Myocyte (in vitro differentiated cells): ENCODE results near the gene CCDC187. TPM values are rescaled to one million over a fixed set of nuclear protein-coding genes. Genes with fewer than 3 reads are reported as not detected.

Experiments
- DNase-seq: peaks from one replicate; pipeline ENCODE4 v3.0.0-alpha.2; 2012; ENCODE audit warnings: low read depth
- total RNA-seq: library from RNA; depleted of rRNA; stranded (reverse); fragments of >200 nt; gene quantifications from 2 replicates; pipeline ENCODE4 v1.2.3, GENCODE V29; 2014

CCDC187 gene
- total RNA-seq, 1 donor from 2014 or later, result not detected

DNA sequence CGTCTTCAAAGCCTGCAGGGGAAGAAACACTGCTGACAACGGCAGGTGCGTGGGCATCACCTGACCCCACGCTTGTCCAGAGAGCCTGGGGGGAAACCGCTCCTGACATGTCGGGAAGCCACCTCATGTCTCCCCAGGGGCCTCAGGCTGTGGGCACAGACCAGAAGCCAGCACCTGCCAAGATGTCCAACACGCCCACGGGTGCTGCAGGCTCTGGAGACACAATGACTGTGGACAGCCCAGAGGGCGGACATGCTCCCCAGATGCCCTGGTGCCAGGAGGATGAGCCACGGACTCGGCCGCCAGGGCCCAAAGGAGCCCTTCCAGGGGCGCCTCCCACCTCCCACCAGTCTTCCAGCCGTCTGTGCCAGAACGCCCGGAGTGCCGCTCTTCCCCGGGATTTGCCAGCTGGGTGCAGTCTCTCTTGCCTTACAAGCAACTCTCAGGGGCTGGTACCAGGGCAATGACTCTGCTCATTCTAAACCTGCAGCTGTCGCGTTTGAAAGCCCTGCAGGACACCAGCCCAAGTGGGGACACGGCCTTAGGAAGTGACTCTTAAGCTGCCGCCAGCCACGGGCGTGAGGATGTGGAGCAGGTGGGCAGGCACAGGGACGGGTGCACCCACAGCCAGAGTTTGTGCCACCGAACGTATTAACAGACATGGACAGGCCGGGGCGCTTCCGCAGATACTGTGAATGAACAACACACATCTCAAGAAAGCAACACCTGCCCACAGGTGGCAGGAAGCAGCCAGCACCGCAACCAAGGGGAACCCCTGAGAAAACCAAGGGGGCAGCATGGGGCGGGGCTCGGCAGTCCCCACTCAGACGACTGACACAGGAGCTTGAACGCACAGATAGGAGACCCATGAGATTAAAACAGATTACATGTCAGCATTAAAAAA, 92.2 kb downstream of the CCDC187 start:
- peak; percentile 48 for DNase-seq

DNA sequence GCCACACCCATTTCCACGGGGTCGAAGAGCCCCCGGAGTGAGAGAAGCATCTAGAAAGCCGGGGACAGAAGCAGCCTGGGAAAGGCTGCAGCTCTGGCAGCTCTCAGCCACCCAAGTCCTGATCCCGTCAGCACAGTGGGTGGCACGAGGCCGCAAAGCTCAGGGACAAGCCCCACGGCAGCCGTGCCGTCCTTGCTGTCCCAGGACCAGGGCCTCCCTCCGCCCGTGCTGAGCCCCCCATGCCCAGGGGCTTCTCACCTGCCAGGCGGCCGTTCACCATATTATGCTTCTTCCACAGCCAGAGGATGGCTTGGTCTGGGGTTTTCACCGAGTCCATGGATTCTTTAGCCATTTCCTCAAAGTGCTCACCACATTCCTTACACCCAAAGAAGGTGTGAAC, 92.9 kb downstream of the CCDC187 start:
- DNase-seq, result no peak

DNA sequence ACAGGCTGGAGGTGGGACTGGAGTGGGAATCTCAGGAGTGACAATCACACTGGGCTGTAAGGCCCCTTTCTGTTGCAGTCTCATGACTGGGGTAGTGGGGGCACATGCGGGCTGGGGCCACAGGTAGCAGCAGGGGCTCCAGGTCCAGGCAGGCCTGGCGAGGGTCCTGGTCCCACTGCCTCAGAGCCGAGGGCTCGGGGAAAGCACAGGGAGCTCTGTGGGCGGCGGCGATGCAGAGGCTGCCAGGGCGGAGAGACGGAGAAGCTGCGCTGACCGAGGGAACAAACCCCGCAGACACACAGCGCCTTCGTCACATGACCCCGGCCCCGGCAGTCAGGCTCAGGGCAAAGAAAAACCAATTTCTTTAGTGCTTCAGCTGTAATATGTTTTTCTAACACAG, 93.6 kb downstream of the CCDC187 start:
- no peak for DNase-seq

DNA sequence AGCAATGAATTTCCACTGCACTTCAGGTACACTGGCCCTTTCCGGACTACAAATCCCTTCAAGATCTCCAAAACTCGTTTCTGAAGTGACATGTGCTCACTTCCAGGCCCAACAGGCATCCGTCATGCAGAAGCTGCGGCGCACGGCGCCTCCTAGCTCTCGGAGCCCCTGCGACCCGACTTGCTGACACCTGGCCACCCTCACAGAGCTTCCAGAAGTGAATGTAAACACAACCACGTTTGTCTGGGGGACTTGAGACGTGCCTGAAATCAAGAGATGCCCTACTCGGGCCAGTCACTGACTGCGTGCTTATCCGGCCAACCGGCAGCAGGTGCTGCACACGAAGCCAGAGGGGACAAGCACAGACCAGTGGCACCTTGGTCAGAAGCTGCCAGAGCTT, 94.1 kb downstream of the CCDC187 start:
- DNase-seq, result no peak

DNA sequence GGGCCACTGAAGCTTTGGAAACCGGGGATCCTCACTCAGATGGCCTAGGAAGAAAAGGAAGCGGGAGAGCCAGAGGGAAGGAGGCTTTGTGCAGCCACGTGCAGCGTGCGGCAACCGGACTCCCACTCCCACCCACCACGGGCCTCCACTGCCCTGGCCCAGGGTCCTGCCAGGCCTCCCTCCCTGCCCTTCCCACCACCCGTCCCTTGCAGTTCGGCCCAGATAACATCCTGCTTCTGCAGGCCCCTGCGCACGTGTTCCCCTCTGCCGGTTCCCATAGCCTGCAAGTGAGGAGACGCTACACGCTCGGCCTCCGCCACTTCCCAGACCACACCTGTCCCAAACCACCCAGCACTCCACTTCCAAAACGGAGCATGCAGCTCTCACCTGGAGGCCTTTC, 94.7 kb downstream of the CCDC187 start:
- DNase-seq, result no peak

DNA sequence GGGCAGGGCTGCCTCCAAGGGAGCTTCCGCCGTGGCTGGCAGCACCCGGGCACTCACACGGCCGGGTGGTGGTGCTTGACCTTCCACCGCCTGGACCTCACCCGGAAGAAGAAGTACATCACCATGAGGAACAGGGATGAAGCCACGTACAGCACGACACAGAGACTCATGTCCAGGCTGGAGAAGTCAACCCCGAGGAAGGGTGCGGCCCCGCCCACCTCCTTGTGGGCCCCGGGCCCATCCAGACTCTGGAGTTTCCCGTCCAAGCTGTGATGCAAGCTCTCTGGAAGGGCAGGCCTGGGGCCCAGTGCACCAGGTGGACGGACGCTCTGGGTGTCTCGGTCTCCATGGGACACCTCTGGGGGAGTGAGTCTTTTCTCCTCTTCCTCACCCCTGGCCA, 95.2 kb downstream of the CCDC187 start:
- DNase-seq, result no peak

DNA sequence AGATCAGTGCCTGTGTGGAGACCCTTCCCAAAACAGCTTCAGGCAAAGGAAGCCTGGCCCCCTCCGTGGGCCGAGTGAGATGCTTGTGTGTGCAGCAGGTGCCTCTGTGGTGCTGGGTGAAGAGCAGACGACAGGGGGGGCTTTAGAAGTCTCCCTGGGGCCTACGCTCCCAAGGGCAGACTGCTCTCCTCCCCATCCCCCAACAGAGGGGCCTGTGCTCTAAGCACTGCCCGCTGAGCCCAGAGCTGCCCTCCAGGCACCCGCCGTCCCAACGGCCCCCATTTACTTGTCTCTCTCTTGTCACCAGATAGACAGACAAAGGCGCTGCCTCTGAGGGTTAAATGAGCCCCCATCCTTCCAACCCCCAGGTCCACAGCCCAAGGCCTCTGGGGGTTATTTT, 96.3 kb downstream of the CCDC187 start:
- DNase-seq, result no peak

DNA sequence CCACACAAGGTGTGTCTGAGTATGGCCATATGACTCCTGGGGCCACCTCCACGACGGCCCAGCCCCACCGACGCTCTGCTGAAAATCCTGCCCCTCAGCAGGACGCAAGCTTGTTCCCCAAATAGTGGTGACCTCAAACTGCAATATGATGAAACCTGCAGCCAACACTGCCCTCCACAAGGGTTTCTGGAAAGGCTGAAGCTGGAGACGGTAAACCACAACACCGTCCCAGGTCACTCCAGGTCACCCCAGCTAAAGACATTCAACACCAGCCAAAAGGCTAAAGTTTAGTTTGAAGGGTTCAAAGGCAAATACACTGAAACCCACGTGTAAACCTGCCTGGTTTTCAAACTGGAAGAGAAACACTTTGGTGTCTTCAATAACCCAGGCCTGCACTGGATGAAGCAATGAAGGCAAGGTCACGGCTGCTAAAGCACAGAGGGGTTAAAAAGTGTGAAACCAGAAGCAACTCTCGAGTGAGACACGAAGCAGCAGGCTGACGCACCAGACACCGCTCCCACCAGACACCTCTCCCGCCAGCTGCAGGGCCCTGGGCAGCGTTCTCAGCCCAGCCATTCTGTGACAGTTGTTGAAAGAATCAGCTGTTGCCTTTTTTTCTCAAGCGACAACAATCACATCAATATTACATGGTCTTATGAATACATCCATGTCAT, 97.2 kb downstream of the CCDC187 start:
- DNase-seq, result peak; percentile 50

DNA sequence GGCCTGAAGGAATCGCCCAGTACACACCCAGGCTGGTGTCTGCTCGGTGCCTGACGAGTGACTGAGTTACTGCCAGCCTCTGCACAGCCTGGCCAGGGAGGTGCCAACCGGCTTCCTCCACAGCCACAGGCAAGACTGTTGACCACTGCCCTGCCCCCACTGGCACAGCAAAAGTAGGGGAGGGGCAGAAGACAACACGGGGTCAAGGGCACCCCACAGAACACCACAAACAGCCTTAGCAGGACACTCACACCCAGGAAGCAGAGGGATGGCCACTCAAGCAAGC, 98.2 kb downstream of the CCDC187 start:
- no peak for DNase-seq

DNA sequence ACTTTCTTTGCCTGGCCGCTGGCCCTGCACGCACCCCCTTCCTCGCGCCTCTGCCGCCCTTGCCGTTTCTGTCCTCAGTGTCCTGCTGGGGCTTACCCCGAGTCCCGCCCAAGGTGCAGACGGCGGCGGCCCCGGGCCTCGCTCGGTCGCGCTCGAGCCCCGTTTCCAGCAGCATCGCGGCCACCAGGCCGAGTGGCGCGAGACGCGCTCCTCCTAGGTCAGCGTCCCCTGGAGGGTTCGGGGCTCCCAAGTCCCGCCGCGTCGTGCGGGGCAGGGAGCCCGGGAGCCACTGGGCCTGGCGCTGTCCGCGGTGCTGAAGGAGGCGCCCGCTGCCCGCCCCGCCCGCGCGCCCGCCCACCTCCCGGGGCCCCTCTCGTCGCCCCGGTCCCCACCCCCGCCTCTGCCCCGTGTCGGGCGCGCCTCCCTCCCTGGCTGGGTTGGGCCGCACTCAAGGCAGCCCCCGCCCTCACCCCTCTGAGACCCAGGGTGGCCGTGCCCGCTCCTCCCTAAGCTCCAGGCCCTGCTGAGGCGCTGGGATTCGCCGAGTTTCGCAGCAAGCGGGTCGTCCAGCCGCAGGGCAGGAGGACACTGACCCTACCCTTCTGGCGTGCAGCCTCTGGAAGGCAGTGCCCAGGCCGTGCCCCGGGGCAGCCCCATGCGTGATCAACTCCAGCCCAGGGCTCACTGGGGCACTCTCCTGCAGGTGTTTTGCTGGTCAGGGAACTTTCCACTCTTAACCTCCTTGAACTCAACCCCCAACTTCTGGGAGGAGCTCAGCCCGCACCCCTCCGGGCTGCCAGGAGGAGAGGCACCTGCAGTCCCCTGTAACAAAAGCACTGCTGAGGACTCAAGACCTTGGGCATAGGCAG, 98.8 kb downstream of the CCDC187 start, which contains the start of gene LHX3:
Gene LHX3, minus strand, starts transcription at position 291 of the 869 bp plus-strand sequence. Its CDS starts 116 bp downstream, at position 175.
- DNase-seq, result no peak

DNA sequence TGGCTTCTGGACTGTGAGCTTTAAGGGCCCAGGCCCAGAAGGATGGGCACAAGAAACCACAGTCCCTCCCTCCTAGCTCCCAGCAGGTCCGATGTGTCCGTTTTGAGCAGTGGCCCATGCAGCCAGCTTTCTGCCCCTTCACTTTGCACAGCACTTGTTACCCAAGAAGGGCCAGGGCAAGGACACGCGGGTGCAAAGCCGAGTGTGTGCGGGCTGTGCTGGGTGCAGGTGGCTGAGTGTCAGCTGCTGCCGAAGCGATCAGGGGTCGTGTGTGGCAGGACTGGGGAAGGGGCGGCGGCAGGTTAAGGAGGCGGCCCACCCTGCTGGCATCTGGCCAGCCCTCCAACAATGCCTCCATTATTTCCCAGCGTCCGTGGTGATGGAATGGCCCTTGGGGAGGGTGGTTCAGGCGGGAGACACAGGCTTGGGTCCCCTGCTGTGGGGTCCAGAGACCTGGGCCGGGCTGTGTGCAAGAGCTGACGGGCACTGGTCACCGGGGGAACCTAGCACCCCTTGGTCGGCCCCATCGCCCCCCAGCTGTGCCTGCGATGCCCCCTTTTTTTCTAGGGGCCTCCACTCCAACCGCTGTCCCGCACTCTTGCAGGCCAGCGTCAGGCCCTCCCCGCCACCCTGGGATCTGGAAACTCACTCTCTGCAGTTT, 99.6 kb downstream of the CCDC187 start:
- DNase-seq, result no peak

DNA sequence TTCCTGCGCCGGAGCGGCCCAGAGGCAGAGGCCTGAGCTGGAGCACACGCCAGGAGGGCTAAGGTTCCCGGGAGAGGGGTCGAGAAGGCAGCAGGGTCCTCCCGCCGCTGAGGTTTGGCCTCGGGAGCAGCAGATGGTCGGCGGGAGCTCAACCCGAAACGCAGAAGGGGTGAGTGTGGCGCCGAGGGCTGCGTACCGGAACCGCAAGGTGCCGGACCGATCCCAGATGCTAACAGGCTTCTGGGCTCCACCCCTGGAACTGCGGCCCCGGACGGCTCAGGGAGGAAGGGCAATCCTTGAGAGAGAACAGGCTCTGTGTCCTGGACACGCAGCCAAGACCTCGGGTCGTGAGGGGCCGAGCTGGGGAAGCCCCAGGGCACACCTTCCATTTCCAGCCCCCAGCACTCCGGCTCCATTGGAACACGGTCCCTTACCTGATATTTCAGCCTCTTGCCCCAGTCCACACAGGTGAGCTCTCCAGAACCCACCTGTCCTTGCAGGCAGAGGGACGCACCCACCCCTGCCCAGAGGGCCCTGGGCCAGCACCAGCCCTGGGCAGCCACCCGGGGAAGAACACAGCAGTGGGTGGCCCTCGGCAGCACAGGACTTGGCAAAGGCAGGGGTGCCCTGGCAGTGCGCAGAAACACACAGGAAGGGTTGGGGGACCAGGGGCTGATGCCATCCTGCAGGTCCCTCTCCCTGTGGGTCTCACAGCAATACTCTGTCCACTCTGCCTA, 100.3 kb downstream of the CCDC187 start:
- no peak for DNase-seq

DNA sequence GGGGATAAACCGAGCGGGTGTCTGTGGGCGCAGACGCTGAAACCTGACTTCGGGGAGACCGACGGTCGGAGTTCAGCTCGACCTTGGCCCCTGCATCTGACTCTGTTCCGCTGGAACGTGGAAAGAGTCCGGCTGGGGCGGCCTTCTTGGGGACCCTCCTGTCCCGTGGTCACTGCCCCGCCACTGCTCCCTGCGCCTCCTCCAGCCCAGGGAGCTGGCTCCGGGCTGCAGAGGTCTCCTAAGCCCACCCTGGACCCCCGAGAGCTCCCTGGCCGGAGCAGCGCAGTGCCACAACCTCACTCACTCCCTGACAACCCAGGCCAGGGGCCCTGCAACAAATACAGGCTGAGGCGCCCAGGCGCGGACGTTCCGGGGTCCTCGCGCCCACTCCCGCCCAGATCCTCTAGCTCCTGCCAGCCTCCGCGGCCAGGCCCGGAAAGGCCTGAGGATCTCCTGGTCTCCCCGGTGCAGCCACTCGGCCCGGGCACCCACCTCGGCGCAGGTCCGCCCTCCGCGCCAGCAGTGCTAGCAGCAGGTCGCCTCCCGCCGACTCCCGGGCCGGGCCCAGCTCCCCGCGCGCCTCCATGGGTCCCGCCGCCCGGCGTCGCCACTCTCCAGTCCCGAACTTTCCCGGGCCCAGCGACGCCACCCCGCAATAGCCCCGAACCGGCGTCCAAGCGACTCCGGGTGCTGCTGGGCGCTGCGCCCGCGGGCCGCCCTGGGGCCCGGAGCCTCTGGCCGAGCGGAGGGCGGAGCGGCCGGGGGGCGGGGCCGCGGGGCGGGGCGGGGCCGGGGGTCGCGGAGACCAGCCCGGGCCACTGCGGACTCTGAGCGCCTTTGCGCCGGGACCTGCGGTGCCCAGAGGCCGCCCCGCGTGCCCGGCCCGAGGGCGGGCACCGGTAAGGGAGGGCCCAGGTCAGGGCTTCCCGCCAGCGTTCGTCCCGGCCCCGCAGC, 101.2 kb downstream of the CCDC187 start:
- DNase-seq, result no peak

DNA sequence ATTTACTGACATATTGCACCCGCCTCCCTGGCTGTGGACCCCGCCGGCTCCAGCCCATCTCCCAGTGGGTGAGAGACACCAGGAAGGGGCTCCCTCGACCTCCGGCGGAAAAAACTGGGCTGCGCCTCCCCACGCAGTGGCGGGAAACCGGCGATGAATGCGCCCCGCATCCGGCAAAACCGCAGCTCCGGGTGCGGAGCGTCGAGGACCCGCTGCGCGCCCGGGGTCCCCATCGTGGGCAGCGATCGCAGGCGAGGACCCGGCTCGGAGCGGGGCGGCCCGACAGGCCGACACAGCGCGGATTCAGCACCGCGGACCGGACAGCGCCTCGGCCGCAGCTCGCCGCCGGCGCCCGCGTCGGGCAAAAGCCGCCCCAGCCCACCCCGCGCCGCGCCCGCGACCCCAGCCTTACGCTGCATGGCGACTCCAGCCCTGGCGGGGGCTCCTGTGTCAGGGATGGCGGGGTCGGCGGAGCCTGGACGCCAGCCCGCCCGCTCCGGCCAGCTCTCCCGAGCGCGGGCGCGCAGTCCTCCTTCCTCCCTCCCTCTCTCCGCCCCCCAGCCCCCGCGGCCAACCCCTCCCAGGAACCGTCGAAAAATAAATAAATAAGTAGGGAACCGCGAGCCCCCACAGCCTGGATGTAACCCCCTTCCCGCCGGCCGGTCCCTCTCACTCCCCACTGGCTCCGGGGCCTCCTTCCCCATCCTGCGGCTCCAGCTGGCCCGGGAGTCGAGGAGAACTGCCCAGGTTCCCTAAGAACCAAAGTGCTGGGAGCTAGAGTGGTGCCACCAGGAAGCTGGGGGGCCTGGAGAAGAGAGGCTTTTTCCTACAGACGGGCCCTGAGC, 102.1 kb downstream of the CCDC187 start:
- no peak for DNase-seq

DNA sequence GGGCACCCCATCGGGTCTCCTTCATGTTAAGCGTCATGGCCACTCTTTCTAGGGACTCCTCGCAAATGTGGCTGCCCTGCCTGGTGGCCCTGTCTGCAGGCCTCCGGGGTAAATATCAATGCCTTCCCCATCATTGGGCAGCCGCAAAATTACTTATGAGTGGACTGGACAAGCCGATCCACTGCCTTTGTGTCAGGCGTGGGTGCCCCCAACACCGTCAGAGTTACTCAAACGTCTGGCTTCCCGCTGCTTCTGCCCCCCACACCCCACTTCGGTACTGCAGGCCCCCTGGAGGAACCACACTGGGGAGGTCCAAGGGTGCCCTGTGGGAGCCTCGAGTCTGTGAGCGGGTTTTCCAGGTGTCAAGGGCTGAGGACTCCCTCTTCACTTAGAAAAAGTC, 102.7 kb downstream of the CCDC187 start:
- no peak for DNase-seq

DNA sequence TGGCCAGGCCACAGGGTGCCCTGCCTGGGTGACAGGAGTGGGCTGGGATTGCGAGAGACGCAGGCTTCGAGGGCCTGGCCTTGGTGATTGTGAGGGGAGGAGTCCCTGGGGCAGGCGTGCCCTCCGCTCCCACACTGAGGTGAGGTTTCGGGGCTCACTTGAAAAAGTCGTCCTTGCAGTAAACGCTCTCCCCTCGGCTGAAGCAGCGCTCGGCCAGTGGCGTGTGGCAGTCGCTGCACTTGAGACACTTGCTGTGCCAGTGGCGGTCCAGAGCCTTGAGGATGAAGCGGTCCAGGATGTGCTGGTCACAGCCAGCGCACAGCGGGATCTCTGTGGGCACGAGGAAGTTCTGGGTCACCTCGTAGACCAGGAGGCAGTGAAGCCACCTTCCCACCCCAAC, 103.5 kb downstream of the CCDC187 start:
- DNase-seq, result no peak
